ENCODE results near the gene ITGBL1.

DNA sequence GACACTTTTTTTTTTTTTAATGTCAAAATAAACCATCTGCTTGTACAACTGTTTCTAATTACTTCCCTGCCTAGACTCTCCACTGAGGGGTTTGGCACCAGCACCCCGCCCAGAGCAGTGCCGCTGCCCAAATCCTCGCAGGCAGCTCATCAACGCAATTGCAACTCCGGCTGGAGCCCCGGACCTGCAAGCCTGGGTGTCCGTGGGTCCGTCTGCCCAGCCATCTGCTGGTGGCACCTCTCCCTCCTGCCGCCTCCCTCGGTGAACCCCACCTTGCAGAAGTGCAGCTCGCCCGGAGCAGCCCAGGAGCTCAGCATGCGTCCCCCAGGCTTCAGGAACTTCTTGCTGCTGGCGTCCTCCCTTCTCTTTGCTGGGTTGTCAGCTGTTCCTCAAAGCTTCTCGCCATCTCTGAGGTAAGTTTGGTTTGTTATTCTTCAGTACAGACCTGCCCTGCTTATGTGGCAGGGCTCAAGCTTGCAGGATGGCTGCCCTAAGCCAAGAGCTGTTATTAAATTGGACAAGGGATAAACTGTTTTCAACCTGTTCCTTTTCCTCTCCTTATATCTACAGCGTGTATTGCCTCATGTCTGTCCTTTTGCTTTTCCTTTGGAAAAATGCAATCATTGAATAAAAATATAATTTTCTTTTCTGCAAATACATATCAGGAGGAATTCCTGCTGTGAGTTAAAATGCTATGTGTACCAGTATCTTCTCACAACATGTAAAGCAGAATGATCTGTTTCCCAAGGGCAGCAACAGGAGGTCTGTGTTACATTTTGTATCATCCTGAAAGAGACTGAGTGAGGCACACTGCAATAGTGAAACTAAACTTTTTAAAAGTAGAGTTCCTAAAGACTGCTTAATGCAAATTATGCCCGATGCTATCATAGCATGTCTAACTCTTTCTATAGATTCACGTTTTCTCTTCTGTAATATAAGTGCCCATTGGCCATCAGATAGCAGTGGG is at the start of gene ITGBL1:
- TF ChIP-seq, protein P1, sequence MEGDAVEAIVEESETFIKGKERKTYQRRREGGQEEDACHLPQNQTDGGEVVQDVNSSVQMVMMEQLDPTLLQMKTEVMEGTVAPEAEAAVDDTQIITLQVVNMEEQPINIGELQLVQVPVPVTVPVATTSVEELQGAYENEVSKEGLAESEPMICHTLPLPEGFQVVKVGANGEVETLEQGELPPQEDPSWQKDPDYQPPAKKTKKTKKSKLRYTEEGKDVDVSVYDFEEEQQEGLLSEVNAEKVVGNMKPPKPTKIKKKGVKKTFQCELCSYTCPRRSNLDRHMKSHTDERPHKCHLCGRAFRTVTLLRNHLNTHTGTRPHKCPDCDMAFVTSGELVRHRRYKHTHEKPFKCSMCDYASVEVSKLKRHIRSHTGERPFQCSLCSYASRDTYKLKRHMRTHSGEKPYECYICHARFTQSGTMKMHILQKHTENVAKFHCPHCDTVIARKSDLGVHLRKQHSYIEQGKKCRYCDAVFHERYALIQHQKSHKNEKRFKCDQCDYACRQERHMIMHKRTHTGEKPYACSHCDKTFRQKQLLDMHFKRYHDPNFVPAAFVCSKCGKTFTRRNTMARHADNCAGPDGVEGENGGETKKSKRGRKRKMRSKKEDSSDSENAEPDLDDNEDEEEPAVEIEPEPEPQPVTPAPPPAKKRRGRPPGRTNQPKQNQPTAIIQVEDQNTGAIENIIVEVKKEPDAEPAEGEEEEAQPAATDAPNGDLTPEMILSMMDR (IDR thresholded peaks at IDR 0.05): no peak
- TF ChIP-seq POLR2A (IDR thresholded peaks at IDR 0.05): no peak

Data from Peyer's patch (tissue), 4 donors.